ENCODE measurements around the gene AP5Z1.

Gene AP5Z1

DNA sequence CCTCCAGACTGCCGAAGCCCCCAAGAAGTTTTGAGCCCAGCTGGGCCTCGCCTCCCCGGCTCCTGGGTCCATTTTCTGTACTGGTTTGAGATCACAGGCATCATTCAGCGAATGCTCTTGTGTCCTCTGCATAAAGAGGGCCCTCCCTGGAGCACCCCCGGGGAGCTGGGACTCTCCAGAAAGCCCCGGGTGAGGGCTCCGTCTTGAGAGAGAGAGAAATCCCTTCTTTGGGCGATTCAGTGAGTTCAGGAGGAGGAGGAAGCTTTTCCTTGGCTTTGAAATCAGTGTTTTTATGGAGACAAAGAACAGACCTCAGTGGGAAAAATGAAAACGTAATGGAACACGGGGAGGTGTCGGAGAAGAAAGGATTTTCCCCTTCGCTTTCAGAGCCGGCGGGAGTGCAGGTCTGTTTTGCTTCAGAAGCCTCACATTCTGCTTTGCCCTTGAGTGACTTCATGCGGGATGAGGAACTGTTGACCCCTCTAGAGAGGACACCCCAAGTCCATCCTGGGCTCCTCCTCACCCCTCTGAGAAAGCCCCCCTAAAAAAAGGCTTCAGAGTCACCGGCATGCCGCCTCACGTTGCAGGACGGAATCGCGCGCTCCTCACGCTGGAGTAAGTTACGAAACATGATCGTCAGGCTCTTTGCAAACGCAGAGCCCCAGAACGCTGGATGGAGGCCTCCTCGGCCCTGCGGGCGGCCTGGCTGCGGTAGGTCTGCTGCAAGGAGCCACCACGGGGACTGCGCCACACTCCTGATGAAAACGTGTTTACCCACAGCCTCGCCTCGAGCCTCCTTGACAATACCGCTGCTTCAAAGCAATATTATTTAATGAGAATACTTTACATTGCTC, 8.5 kb upstream of the AP5Z1 start:
- DNase-seq (ENCODE audit: low spot score) = no peak

DNA sequence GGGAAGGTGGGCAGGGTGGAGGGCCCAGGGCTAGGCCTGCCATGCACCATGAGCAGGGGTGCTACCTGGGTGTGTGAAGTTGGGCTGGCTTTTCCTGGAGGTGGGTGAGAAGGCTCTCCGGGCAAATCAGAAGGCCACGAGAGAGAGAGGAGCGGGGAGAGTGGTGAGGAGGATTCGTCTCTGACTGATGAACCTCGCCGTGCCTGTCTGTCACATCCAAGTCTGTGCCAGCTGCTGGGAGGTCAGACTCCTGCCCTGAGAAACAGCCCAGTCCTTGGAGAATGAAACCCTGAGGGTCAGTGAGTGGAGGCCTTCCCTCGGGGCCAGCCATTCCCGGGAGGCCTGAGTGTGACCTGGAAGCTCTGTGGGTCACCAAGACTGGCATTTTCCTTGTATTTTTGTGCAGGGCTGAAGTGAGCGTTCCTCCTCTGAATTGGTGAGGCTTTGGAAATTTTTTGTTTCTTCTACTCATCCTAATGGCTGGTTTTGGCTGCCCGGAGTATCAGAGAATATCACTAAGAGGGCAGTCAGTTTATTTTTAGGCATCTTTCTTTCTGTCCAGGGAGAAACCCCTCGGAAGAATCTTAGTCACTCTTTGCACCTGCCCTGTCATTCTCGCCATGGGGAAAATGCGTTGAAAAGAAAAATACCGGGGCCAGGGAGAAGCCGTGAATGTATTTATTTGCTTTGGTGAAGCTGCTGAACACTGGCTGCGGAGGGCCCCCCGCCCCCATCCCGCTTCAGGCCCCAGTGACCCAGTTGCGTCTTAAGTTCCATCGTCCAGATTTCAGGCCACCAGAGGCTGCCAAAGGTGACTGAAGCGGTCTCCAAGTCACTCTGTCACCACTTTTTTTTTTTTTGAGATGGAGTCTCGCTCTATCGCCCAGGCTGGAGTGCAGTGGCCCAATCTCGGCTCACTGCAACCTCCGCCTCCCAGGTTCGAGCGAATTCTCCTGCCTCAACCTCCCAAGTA, 6.5 kb upstream of the AP5Z1 start:
- DNase-seq (ENCODE audit: low spot score) = no peak

DNA sequence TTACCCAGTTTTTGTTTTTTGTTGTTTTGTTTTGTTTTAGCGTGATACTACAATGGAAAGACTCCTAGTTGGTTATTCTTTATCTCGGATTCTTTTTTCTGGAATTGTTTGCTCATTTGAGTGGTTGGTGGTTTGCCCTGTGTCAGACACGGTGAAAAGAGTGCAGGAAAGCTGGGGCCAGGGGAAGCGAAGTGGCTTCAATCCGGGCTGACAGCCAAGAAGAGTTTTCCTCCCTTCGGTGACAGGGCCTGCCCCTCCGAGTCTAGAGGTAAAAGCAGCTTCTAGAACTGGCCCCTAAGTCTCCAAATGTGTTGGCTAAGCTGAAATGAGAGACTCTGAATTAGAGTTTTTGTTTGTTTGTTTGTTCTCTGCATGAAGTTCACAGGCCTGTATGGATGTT, 5.7 kb upstream of the AP5Z1 start:
- no peak for DNase-seq (ENCODE audit: low spot score)

DNA sequence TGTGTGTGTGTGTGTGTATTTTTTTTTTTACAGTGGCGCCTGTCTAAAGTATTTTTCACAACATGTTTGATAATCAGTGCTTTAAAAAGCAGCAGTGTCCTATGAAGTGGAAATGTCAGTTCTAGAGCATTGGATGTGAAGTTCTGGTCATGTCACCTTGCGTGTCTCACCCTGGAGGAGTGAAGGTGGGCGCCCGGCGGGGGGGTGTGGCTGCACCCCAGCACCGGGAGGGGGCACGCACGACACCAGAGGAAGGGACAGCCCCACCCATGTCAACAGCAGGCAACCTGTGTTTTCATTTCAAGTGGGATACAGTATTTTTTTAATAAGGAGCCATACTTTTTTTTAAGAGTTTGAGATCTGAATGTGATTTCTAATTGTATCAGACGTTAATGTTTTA, 4.5 kb upstream of the AP5Z1 start:
- no peak for DNase-seq (ENCODE audit: low spot score)

DNA sequence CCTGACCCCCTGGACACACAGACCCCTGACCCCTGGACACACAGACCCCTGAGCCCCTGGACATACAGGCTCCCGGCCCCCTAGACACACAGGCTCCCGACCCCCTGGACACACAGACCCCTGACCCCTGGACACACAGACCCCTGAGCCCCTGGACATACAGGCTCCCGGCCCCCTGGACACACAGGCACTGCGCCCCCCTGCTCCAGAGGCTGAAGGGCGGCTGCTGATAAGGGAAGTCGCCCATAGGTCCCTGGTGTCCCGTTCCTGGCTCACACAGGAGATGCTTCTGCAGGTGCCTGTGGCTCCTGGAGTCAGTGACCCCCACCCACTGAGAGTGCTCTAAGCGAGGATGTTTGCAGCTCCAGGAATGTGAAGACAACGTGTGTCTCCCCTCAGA, 3.7 kb upstream of the AP5Z1 start:
- DNase-seq (ENCODE audit: low spot score) = no peak

DNA sequence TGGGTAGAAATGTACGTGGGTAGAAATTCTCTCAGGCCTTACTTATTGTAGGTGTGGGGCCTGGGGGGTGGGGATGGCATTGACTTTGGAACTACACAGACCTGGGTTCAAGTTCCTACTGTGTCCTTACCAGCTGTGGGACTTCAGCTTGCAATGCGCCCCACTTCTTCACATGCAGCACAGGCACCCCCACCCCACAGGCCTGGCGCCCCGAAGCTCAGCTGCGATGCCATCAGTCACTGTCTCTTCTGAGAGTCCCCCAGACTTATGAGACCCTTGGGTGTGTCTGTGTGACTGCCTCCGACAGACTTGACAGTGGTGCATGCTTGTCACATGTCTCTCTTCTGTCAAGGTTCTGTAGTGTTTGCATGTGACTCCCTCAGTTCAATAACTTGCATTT, 3.1 kb upstream of the AP5Z1 start:
- DNase-seq (ENCODE audit: low spot score) = no peak

DNA sequence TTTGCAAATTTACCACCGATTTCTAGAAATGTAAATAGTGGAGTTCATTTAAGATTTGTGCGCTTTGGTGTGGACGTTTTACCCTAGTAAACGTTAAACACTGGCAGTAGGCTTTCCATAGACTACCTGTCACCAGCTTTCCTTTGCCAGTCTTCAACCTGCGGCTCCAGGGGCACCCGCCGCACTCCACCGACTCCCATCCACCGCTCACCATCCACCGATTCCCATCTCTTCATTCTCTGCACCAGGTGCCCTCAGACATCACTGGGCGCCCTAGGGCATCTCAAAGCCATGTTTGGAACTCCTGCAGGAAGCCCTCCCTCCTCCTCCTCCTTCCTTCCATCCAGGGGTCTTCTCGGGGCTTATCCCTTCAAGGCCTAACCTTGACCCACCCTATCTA, 1.4 kb upstream of the AP5Z1 start:
- DNase-seq (ENCODE audit: low spot score) = no peak

DNA sequence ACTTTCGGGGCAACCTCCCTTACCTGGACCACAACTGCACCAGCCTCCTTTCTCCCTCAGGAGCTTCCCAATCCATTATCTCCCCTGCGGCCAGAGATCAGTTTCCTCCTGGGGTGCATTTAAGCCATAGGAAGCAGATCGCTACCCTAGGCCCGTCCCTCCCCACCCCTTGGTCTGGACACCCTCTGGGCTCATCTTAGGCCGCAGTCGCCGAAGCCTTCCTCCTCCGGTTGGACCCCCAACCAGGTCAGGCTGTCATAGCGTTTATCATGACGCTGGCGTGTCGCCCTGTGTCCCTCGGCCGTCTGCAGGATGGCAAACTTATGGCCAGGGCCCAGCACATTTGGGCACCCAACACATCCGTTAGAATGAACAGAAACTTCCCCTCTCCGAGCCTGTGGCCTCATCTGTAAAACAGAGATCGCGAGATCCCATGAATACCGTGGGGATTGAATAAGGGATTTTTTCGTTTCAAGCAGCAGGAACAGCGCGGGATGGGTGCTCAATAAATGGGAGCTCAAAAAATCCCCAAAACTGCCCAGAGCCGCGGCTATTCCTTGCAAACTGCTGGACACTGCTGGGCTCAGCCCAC, 669 bp upstream of the AP5Z1 start:
- DNase-seq (ENCODE audit: low spot score) = peak; percentile 65

DNA sequence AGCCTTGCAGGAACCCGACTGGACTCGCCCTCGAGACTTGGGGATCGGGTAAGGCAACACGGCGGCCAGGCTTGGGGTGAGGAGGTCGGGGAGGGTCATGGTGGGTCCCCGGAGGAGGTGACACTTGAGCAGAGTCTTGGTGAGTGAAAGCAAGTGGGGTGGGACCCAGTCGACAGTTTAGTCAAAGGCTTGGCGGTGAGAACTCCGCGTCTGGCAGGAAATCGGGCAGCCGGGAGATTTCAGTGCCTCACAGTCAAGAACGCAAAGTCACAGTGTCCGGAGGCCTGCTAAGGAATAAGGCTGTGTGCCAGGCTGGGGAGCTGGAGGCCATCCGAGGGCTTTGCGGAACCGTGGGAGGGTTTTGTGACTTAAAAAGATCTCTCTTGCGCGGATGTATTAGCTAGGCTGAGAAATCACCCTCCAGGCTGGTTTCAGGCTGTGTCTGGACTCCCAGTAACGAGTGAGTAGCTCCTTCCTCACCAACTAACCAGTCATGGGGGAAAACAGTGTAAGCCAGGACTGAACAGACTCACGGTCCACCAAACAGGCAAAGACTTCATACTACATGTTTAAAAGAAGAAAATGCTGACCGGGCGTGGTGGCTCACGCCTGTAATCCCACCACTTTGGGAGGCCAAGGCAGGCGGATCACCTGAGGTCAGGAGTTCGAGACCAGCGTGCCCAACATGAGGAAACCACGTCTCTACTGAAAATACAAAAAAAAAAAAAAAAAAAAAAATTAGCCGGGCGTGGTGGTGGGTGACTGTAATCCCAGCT, 613 bp downstream of the AP5Z1 start:
- DNase-seq (ENCODE audit: low spot score) = peak; percentile 63

DNA sequence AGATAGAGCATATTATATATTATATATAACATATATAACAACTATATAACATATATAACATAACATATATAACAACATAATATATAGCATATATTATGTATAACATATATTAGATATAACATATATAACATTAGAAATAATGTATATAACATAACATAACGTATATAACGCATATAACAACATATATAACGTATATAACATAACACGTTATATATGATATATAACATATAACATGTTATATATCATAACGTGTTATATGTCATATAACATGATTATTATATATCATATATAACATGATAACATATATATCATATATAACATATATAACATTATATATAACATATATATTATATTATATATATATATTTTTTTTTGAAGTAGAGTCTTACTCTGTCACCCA, 3.7 kb downstream of the AP5Z1 start:
- no peak for DNase-seq (ENCODE audit: low spot score)

DNA sequence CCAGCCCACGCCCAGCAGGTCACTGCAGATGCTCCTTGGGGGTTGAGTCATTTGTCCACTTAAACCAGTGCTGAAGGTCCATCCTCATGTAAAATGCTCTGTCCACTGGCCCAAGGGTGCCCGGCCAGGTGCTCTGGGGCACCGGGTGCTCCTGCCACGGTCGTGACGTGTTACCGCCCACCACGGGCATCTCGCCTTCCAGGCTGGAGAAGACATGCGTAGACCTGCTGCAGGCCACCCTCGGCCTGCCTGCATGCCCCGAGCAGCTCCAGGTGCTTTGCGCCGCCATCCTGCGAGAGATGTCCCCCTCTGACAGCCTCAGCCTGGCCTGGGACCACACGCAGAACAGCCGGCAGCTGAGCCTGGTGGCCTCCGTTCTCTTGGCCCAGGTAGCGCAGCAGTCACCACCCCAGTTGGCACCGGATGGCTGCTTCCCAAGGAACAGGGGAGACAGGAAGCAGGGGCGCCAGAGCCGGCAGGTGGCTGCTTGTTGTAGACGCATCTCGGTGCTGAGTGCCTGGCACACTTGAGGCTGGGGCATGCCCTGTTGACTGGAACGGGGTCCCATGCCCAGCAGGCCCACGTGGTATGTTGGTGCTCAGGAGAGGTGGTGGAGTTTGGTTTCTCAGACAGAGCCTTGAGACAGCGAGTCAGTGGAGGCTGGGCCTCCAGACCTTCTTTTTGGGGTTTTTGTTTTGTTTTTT, 6.1 kb downstream of the AP5Z1 start:
- DNase-seq (ENCODE audit: low spot score) = no peak

DNA sequence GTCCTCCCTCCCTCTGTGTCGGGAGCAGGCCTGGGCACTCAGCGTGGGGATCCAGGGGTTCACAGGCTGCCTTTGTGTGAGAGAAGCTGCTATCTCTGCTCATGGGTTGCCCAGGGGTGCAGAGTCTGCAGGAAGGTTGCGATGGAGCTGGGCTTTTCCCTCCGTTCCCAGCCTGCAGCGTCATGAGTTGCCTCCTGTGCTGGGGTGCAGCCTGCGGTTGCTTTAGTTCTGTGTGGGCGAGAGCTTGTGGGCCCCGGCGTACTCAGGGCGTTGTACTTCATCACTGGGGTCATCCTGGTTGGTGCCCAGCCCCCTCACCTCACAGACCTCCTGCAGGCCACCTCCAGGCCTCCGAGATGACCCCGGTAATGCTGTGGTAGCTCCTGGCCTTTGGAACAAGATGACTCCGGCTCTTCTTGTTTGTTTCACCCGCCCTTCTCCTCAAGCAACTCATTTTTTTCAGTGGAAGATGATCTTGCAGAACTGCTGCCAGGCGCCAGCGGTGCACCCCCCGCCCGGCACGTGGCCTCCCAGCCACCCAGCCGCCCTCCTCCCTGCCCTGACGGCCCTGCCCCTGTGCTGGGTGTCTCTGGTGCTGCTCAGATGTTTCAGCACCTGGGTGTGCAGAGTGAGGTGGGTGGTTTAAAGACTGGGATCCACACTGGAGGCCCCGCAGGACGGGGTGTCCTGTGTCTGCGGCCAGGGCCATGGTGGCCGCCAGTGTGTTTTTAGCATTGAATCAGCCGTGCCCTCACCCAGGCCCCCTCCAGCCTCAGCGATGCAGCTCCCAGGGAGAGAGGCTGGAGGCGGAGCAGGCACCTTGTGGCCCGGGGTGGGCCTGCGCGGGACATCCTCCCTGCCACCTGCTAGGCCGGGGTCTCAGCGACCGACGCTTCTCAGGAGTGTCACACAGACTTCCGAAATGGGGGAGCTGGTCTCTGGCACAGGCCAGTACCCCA, 7.2 kb downstream of the AP5Z1 start:
- no peak for DNase-seq (ENCODE audit: low spot score)

DNA sequence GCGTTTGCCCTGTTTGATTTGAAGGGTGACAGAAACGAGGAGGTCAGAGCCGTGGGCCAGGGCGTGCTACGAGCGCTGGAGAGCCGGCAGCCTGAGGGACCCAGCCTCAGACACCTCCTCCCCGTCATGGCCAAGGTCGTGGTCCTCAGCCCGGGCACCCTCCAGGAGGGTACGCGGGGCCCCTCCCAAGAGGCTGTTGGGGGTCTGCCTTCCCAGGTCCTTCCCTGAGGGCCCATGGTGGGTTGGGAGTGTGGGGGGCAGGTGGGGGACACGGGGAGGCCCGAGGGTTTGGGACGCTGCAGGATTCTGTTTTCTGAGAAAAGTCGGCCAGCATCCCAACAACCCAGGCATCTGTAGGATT, 7.8 kb downstream of the AP5Z1 start:
- no peak for DNase-seq (ENCODE audit: low spot score)

DNA sequence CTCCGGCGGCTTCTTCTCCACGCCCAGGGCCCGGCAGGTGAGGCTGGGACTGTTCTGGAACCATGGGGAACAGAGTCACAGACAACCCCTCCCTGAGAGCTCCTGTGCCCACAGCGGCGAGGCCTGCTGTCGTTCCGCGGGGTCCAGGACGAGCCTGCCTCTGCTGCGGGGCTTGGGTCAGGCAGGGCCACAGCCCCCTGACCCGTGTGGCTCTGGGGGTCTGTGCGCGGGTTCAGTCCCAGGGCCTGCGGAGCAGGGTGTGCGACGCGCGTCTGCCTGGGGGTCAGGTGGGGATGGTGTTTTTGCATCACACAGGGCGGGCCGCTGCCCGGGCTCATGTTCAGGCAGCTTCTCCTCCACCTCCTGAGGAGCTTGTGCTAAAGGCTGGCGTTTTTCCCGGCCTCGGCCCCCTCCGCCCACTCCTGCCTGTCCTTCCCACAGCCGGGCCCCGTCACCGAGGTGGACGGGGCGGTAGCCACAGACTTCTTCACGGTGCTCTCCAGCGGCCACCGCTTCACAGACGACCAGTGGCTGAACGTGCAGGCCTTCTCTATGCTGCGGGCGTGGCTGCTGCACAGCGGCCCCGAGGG, 8.4 kb downstream of the AP5Z1 start:
- DNase-seq (ENCODE audit: low spot score) = no peak

DNA sequence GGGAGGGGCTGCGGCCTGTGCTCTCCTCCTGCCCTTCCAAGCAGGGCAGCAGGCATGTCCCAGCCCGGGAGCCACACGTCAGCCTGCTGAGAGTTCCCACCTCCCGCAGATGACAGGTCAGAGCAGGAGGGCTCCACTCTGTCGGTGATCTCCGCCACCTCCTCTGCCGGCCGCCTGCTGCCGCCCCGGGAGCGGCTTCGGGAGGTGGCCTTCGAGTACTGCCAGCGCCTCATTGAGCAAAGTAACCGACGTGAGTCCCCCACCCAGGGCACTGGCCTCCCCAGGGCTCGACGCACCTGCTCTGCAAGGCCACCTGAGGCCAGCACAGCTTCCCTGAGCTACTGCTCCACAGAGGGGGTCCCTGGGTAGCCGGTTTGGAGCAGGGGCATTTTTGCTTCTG, 9.4 kb downstream of the AP5Z1 start:
- DNase-seq (ENCODE audit: low spot score) = no peak

DNA sequence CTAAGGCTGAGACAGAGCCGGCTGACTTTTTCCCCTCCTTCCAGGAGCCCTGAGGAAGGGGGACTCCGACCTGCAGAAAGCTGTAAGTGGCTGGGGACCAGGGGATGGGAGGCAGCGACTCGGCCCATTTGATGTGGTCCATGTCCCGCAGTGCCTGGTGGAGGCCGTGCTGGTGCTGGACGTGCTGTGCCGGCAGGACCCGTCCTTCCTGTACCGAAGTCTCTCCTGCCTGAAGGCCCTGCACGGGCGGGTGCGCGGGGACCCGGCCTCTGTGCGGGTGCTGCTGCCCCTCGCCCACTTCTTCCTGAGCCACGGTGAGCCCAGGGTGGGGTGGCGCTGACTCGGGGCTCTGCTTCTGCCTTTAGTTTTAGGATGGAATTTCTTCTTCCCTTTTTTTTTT, 9.9 kb downstream of the AP5Z1 start:
- no peak for DNase-seq (ENCODE audit: low spot score)

DNA sequence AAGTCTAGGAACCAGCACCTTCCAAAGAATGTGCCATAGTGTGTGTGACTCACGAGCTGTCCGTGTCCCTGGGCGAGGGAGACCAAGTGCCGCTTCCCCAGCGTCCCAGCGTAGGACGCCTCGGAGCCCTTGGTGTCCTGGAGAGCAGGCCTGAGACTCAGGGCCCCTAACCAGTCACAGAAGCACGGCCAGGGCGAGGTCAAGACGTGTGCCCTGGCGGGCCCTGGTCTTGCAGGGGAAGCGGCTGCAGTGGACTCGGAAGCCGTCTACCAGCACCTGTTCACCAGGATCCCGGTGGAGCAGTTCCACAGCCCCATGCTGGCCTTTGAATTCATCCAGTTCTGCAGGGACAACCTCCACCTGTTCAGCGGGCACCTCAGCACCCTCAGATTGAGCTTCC, 10.6 kb downstream of the AP5Z1 start:
- no peak for DNase-seq (ENCODE audit: low spot score)

DNA sequence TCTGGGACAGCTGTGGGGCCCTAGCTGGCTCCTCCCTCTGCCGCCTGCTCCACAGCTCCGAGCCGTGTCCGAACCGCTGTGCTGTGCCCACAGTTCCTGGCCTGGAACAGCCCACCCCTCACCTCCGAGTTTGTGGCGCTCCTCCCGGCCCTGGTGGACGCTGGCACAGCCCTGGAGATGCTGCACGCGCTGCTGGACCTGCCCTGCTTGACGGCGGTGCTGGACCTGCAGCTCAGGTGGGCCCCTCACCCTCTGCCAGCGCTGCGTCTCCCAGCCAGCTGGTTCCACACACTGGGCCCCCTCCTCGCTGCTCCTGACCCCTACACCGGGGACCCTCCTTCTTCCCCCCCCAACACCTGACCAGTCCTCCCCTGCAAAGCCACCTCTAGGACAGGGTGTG, 12.1 kb downstream of the AP5Z1 start:
- DNase-seq (ENCODE audit: low spot score) = no peak

DNA sequence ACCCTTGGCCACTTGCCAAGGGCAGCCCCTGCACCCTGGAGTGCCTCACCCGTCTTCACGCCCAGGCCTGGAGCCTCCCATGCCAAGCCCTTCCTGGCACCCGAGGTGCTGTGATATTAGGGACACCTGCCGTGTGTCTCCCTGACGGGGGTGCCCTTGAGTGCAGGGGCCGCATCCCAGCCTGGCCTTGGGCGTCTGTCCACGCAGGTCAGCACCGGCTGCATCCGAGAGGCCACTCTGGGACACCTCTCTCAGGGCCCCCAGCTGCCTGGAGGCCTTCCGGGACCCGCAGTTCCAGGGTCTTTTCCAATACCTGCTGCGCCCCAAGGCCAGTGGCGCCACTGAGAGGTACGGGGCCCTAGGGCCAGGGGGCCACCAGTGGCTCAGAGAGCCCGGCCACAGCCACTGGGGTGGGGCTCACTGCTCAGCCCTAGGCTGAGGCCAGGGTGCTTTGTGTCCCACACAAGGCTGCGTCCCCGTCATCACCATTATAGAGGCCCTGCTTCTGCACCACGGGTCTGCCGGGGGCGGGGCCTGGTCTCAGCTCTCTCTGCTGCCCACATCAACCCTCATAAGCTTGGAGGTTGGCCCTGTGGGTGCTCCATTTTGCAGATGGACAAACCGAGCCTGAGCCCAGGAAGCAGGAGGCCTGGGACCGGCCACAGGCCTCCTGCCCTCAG, 12.7 kb downstream of the AP5Z1 start:
- DNase-seq (ENCODE audit: low spot score) = no peak

Data from kidney tubule cell (primary cell).